Daoy (cell line): Measurements from ENCODE around the gene ZNF784. TPM values are rescaled to one million over a fixed set of nuclear protein-coding genes. Genes with fewer than 3 reads are reported as not detected.

Source experiments
- DNase-seq: peaks from one replicate; pipeline ENCODE4 v3.0.0-alpha.2; 2015; ENCODE audit warnings: low read depth
- total RNA-seq: library from RNA; depleted of rRNA; stranded (reverse); fragments of >200 nt; shearing (Covaris generic); gene quantifications from 2 replicates; pipeline ENCODE4 v1.2.3, GENCODE V29; 2014; rRNA removed

The ZNF784 gene
- 5.8 and 6.1 TPM in 2 replicates for total RNA-seq

GRCh38 chr19:55624109-55625003 is at the start of gene ZNF784:
ZNF784 (minus strand) TSS chr19:55624566; CDS start chr19:55624561, 5 bp downstream.
- peak; percentile 96 for DNase-seq

GRCh38 chr19:55673889-55674288 is 49.5 kb upstream of the ZNF784 start:
- DNase-seq, result no peak

DNA sequence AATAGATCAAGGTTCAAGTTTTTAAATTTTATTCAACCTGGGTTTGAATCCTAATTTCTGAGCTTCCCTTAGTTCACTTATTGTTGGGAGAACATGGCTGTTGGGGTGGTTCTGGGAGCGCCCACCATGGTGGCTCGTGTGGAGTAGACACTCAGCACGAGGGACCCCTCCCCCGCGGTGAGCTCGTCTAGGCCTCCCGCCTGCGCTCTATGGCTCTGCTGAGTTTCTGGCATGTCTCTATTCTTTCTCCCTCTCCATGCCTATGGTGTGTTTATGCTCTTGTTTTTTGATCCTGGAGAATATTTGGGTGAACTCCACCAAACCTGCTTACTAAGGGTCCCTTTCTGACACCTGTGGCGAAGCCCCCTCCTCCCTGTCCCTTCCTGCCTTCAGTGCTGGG is 49.1 kb upstream of the ZNF784 start:
- DNase-seq, result no peak

DNA sequence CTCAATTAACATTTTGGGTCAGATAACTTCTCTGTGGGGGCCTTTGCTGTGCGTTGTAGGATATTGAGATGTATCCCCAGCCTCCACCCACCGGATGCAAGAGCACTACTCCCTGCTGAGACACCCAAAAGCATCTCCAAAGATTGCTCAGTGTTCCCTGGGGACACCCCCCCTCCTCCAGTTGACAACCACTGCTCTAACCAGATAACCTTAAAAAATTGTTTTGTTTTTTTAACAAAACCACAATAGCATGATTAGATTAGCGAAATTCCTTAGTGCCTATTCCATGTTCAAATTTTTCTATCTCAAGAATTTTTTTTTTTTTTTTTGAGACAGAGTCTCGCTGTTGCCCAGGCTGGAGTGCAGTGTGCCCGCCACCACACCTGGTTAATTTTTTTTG is 48.1 kb upstream of the ZNF784 start:
- no peak for DNase-seq

GRCh38 chr19:55671054-55671378 is 46.6 kb upstream of the ZNF784 start:
- no peak for DNase-seq

- peak; percentile 63 for DNase-seq
Observed at GRCh38 chr19:55670280-55671053, 46.1 kb upstream of the ZNF784 start.

DNA sequence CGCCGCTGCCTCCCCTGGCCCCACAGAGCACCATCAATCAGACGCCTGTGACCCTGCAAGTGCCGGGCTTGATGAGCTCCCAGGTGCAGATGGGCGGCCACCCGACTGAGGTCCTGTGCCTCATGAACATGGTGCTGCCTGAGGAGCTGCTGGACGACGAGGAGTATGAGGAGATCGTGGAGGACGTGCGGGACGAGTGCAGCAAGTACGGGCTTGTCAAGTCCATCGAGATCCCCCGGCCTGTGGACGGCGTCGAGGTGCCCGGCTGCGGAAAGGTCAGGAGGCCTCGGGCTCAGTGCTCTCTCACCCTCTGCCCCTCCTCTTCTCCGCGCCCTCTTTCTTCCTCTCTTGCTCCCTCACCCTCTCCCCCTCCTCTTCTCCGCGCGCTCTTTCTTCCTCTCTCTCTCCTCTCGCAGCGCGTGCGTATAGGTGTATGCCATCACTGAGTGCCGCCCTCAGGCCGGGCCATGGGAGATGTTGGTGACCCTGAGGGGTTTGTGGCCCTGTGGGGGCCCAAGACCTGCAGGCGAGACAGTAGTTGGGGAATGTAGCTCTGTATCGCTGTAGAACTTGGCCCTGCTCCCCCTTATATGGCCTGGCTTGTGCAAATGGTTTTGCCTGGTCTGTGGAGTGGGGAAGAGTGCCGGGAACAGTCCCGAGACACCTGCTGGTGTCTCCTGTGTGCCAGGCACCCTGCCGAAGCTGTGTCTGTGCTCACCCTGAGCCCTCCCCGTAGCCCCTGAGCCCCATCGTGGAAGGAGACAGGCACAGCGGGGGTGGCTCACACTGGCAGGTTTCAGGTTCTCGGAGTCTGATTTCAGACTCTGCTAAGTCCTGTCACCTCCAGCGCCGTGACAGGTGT is 45.3 kb upstream of the ZNF784 start:
- DNase-seq, result no peak

DNA sequence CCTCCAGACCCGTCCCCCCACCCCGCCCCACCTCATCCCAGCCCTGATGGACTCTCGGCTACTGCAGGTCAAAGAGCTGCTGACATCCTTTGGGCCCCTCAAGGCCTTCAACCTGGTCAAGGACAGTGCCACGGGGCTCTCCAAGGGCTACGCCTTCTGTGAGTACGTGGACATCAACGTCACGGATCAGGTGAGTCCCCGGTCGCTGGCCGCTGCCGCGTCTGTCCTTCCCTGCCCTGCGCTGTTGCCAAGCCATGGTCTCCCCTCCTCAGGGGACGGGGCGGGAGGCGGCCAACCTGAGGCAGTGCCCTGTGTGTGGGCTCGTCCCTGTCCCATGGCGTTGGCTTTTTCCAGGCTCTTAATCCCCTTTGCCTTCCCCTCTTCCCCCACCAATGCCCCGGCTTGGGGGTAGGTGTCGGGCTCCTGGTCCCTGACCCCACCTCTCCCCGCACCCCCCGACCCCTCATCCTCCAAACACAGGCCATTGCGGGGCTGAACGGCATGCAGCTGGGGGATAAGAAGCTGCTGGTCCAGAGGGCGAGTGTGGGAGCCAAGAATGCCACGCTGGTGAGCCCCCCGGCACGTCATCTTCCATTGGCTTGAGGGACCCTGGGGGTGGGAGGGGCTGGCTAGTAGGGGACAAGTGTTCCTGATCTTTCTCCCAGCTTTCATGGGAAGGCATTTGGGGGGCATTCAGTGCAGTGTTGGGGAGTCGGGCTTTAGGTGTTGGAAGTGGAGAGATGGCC is 44.4 kb upstream of the ZNF784 start:
- DNase-seq, result no peak

DNA sequence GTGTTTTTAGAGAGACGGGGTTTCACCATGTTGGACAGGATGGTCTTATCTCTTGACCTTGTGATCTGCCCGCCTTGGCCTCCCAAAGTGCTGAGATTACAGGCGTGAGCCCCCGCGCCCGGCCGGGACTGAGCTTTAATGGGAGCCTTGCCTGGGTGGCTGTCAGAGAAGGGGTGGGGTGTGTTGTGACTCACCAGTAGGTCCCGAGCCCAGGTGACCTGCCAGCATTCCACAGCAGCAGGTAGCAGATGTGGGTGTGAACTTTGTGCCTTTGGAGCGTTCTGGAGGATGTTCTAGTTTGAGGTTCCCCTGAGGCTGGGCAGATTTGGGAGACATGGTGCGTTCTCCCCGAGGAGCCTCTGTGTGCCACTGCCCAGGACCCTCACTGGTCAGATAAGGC is 43.6 kb upstream of the ZNF784 start:
- DNase-seq, result no peak

DNA sequence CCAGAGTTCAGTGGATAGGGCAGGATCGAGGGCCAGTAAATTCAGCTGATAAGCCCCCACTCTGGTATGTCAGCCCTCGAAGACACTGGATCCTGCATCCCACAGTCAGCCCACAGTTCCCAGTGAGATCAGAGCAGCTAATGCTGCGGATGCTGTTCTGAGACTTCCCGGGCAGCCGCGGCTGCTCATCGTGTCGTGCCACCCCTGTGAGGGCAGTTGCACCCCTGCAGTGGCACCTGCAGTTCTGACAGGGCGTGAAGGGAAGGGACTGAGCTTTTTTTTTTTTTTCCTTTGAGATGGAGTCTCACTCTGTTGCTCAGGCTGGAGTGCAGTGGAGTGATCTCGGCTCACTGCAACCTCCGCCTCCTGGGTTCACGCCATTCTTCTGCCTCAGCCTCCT is 43.1 kb upstream of the ZNF784 start:
- no peak for DNase-seq

GRCh38 chr19:55667006-55667381 is 42.6 kb upstream of the ZNF784 start:
- no peak for DNase-seq

- no peak for DNase-seq
Observed at GRCh38 chr19:55666343-55667005, 42.1 kb upstream of the ZNF784 start.

DNA sequence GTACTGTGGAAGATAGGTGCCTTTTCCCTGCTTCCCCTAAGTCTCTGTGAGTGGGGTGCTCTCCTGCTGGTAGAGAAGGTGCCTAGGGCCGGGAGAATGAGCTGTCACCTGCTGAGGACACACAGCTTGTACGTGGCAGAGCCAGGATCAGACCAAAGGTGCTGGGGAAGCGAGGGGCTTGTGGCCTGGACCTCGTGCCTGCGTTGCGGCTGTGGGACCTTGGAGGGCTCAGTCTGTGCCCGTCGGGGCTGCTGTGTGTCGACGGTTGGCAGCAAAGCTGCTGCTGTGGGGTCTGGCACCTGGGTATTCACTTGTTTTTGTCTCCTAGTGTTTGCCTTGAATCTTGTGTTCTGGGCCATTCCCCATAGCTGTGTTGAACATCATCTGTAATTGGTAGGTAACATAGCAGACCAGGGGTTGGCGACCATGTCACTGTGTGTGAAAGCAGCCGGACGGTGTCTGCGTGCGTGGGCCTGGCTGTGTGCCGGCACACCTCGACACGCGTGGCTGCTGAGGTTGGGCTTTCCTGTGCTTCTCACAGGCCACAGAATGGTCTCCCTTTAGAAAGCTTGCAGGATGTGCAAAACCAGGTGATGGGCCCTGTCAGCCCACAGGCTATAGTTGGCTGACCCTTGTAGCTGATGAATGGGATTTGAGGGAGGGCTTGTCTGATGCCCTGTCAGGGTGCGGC is 39.6 kb upstream of the ZNF784 start:
- DNase-seq, result no peak

DNA sequence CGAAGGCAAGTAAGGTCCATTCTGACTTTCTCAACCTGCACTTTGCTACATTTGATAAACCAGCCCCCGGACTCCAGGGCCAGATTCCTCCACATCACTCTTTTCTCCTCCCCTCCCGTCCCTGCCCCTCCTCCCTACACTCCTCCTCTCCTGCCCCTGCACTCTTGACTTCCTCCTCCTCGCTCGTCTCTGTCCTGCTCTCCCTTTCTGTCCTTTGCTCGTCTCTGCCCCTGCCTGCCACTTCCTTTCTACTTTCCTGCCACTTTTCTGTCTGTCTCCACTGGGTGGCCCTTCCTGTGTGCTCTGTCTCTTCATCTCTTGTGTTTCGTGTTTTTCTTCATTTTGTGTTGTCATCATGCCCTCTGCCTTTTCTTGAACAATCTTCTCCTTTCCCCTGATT is 37.5 kb upstream of the ZNF784 start:
- DNase-seq, result no peak

GRCh38 chr19:55660991-55661390 is 36.6 kb upstream of the ZNF784 start:
- DNase-seq, result no peak

- no peak for DNase-seq
Observed at GRCh38 chr19:55660404-55660803, 36.0 kb upstream of the ZNF784 start.

DNA sequence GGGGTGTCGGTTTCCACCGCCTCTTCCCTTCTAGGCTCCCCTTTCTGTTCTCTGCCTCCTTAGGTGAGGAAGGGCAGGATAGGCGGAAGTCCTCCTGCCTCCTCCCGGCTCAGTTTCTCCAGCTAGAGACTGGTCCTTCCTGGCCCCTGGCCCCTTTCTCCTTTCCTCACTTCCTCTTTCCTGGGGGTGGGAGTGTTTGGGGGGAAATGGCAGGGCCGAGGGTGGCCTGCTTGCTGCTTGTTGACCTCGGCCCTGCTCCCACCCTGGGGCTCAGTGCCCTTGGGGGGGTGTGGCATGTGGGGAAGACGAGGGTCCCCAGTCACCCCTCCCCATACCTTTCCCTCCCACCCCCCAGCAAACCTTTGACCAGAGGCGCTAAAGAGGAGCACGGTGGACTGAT is 35.5 kb upstream of the ZNF784 start:
- DNase-seq, result no peak

DNA sequence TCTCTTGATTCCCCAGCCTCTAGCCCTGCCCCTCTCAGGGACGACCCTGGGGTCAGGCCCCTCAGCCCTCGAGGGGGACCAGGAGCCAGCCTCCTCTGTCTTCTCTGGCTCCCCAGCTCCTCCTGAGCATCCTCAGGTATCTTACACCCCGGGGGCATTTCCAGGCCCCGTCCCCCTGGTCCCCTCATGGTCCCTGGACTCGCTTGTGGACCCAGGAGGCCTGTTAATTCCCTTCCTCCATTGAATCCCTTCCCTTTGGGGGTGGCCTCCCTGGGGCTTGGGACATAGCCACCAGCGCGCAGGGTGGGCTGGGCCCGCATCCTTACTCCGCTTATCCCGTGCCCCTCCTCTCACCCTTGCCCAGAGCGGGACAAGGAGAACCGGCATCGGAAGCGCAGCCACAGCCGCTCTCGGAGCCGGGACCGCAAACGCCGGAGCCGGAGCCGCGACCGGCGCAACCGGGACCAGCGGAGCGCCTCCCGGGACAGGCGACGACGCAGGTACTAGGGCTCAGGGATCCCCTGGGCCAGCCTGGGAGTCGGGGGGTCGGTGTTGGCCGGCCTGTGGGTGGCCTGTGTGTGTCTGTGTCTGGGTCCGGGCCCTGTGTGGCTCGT is 34.6 kb upstream of the ZNF784 start:
- DNase-seq, result no peak

- DNase-seq, result no peak
Observed at GRCh38 chr19:55656988-55657747, 32.8 kb upstream of the ZNF784 start.
